Prostate gland (tissue), 2 donors: ENCODE measurements around the gene SAMD9.

Source experiments
- POLR2A ChIP-seq: fragments of 450-650 bp; IDR thresholded peaks from one replicate; pipeline ENCODE4 v1.6.1; 2016; ENCODE audit warnings: antibody characterized with exemption, mild to moderate bottlenecking
- TF ChIP-seq, protein P1 (sequence below), 4 experiments: fragments of 200-600 bp in 2 of 4; fragments of 450-650 bp in 2 of 4; sonication (generic) in 2 of 4; IDR thresholded peaks; 1 replicate in 3 of 4; 2 replicates in 1 of 4; pipeline ENCODE4 v1.5.1; 2016 to 2019; ENCODE audit warnings: antibody characterized with exemption in 4 of 4, mild to moderate bottlenecking in 2 of 4, moderate library complexity in 2 of 4

DNA sequence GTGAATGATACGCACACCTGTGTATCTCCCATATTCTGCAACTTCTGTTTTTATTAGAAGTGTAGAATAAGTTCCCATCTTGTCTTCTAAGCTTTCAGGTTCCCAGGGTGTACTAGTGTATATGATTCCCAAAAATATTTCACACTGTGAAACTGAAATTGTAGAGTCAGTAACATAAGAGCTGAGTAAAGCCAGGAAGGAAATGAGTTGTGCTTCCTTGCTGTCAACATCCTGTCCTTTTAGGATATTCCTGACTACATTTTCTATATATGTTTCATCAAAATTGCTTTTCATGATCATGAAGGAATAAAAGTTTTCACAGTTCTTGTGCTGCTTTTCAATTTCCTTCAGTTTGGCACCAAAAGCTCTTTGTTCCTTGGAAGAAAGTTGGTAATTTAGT, 15.2 kb upstream of the SAMD9 start:
- TF ChIP-seq, protein P1, sequence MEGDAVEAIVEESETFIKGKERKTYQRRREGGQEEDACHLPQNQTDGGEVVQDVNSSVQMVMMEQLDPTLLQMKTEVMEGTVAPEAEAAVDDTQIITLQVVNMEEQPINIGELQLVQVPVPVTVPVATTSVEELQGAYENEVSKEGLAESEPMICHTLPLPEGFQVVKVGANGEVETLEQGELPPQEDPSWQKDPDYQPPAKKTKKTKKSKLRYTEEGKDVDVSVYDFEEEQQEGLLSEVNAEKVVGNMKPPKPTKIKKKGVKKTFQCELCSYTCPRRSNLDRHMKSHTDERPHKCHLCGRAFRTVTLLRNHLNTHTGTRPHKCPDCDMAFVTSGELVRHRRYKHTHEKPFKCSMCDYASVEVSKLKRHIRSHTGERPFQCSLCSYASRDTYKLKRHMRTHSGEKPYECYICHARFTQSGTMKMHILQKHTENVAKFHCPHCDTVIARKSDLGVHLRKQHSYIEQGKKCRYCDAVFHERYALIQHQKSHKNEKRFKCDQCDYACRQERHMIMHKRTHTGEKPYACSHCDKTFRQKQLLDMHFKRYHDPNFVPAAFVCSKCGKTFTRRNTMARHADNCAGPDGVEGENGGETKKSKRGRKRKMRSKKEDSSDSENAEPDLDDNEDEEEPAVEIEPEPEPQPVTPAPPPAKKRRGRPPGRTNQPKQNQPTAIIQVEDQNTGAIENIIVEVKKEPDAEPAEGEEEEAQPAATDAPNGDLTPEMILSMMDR (IDR thresholded peaks at IDR 0.05): no peak
- TF ChIP-seq POLR2A: no peak
